ENCODE measurements around the gene TP53BP2.

- TF ChIP-seq CTCF (IDR thresholded peaks at IDR 0.05) (no peak), POLR2A (IDR thresholded peaks at IDR 0.05) (no peak)
Measured at GRCh38 chr1:223852337-223852736, 6.6 kb upstream of the TP53BP2 start.
